ENCODE results near the gene PHOX2A.
"Not testable (repeated sequence)": the region's sequence is repeated elsewhere in the genome, so short reads cannot be mapped to it uniquely, and the experiment has no call there.

Gene PHOX2A

GRCh38 chr11:72244060-72244360, at the start of gene PHOX2A:
Gene PHOX2A, minus strand, starts transcription at chr11:72244176. Its CDS starts 172 bp downstream, at chr11:72244004.
- DNase-seq, result no peak

- no peak for DNase-seq
Measured at GRCh38 chr11:72293391-72293790, 49.4 kb upstream of the PHOX2A start.

- no peak for DNase-seq
Measured at GRCh38 chr11:72292106-72292785, 48.3 kb upstream of the PHOX2A start.

GRCh38 chr11:72290741-72291140, 46.8 kb upstream of the PHOX2A start:
- not testable (repeated sequence) for DNase-seq

GRCh38 chr11:72287293-72287692, 43.3 kb upstream of the PHOX2A start:
- no peak for DNase-seq

- DNase-seq, result no peak
Measured at GRCh38 chr11:72283947-72284346, 40.0 kb upstream of the PHOX2A start.

- DNase-seq, result no peak
Measured at GRCh38 chr11:72280726-72281315, 36.8 kb upstream of the PHOX2A start.

GRCh38 chr11:72280037-72280436, 36.1 kb upstream of the PHOX2A start:
- no peak for DNase-seq

GRCh38 chr11:72278905-72279304, 34.9 kb upstream of the PHOX2A start:
- no peak for DNase-seq

GRCh38 chr11:72274435-72274834, 30.5 kb upstream of the PHOX2A start:
- DNase-seq, result no peak

- no peak for DNase-seq
Measured at GRCh38 chr11:72271980-72272379, 28.0 kb upstream of the PHOX2A start.

GRCh38 chr11:72267956-72268617, 24.1 kb upstream of the PHOX2A start:
- no peak for DNase-seq

- DNase-seq, result not testable (repeated sequence)
Measured at GRCh38 chr11:72266960-72267359, 23.0 kb upstream of the PHOX2A start.

GRCh38 chr11:72265951-72266350, 22.0 kb upstream of the PHOX2A start:
- no peak for DNase-seq

GRCh38 chr11:72263361-72263760, 19.4 kb upstream of the PHOX2A start:
- DNase-seq, result no peak

GRCh38 chr11:72260574-72260973, 16.6 kb upstream of the PHOX2A start:
- no peak for DNase-seq

GRCh38 chr11:72259490-72259889, 15.5 kb upstream of the PHOX2A start:
- DNase-seq, result no peak

- no peak for DNase-seq
Measured at GRCh38 chr11:72257570-72257969, 13.6 kb upstream of the PHOX2A start.

GRCh38 chr11:72254299-72254993, 10.5 kb upstream of the PHOX2A start:
- no peak for DNase-seq

- DNase-seq, result no peak
Measured at GRCh38 chr11:72253392-72253791, 9.4 kb upstream of the PHOX2A start.

- DNase-seq, result no peak
Measured at GRCh38 chr11:72251614-72252013, 7.6 kb upstream of the PHOX2A start.

GRCh38 chr11:72250661-72251464, 6.9 kb upstream of the PHOX2A start:
- no peak for DNase-seq

GRCh38 chr11:72249961-72250360, 6.0 kb upstream of the PHOX2A start:
- DNase-seq, result no peak

Measured in NCI-H2227 treated with DMSO at 0.1 percent for 48 hours (cell line).